CD4-positive, alpha-beta T cell treated with Interleukin-2 at 100 ng/mL for 4 hours (primary cell): ENCODE results near the gene RBMS1.

Experiments used
- DNase-seq: peaks from one replicate; pipeline ENCODE4 v3.0.0-alpha.2; 2020; ENCODE audit warnings: low spot score

RBMS1 gene

GRCh38 chr2:160333324-160334027 is 160.1 kb downstream of the RBMS1 start:
- no peak for DNase-seq

DNA sequence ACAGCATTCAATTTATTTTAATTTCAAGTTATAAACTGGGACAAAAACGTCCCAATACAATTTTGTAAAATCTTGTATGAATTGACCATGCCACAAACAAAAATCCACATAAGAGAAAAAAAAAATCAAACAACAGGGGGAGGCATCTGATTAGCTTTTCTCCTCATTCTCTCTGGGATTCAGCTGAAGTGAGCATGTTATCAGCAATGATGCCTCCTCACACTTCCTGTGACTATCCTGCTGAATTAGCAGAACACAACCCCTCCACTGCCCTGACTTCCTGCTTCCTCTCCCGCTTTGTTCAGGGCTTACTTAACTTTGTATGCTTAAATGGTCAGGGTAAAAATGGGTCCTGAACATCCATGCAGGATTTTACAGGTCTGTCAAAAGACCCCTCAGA is 161.3 kb downstream of the RBMS1 start:
- peak; percentile 27 for DNase-seq

DNA sequence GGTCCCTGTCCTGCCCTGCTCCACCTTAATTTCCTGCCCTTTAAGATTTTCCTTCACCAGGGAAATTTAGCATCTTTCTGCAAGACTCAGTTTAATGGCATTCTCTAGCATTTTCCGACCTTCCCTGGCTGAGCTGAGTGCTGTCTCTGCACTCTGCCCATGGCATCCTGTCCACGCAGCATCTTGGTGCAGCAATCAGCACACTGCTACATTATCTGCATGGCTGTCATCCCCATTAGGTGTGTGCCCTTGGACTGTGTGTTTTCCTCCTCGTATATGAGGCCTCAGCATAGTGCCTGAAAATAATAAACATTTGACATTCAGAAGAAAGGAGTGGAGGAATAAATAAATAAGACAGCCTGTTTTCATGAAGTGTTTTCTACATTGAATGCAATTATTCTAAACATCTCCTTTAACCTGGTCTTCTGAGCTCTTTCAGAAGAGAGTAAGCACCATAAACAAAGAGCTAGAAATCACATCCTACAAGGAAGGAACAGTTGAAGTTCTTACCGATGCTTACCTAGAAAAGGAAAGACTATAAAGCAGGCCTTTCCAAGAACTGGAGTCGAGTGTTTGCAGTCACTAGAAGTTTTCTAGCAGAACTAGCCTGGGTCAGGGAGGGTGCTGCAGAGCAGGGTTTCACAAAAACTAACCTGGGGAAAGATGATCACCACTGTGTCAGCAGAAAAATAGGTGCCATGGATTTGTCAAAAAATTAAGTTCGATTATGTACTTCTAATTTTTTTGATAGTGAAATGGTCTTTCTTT is 162.2 kb downstream of the RBMS1 start:
- DNase-seq, result peak; percentile 31

GRCh38 chr2:160328811-160329527 is 164.6 kb downstream of the RBMS1 start:
- no peak for DNase-seq

DNA sequence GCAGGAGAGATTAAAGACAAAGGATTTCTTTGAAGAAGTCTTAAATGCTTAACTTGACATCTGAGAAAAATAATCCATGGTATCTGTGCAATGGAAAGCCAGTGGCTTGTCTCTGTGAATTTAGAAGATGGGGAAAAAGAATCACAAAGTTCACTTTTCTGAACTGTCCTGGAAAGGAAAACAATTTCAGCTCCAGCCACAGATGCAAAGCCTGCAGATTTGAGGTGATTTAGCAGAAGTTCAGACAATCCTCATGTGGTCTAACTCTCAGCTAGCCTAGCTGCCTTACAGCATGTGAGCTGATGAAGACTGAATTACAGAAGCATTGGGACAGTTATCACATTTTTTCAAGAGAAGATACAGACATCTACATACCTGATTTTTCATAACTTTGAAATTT is 166.8 kb downstream of the RBMS1 start:
- DNase-seq, result no peak

DNA sequence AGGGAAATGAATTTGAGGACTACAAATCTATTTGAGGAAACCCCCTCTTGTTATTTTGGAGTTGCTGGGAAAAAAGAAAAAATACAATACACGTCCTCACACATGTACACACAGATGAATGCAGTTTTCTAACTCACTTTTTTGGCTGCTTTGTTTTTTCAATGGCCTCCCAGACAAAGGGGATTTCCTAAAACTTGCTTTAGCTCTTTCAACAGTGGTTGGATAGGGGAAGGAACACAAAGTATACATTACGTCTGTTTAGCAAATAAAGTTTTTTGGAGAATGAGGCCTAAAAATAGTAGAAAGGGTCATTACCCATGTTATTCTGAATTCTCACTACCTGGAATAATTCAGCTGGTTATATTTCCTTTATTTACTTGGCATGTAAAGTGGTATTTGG is 168.2 kb downstream of the RBMS1 start:
- DNase-seq, result no peak

- DNase-seq, result no peak
Measured at GRCh38 chr2:160324917-160325316, 168.7 kb downstream of the RBMS1 start.

DNA sequence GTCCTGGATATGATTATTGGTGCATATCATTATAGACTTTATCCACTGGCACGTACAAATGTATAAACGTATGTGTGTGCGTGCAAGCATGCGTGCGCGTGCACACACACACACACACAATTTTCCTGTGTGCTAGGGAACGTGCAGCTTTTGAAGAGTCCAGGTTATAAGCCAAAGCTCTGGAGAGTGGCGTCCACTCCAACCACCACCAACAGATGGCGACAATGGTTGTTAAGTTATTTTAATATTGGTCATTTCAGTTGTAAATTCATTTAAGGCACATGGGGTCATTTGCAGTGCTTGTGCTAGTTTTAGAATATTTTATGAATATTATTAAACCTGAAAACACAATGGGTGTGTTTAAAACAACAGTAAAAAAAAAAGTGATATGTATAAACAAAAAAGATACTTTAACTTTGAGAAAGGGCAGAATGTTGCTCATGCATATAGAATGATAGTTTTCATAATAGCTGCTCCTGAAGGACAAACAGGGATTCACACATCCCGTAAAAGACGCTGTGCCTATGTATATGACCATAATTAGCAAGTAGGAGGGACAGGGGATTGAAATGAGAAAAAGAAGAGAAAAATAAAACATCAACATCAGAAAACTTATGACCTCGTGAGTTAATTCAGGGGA is 169.3 kb downstream of the RBMS1 start:
- peak; percentile 63 for DNase-seq

- DNase-seq, result no peak
Measured at GRCh38 chr2:160322320-160322719, 171.3 kb downstream of the RBMS1 start.

DNA sequence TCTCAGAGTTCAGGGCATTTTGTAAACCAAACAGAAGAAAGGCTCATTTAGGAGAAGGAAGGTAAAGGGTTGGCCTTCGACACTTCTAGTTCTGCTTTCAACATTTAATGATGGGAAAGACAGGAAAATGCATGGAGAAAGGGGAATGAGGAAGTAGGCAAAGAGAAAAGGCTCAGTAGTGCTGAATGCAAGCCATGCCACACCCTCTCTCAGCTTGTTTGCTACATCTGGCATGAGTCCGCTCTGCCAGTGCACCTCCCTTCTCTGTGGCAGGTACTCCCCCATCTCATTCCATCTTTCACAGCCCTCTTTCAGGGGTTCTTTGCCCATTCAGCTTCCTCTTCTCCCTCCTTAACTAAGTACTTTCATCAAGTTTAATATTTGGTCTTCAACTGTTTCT is 172.6 kb downstream of the RBMS1 start:
- no peak for DNase-seq

GRCh38 chr2:160319700-160320099 is 173.9 kb downstream of the RBMS1 start:
- no peak for DNase-seq

GRCh38 chr2:160318218-160318617 is 175.4 kb downstream of the RBMS1 start:
- DNase-seq, result no peak

DNA sequence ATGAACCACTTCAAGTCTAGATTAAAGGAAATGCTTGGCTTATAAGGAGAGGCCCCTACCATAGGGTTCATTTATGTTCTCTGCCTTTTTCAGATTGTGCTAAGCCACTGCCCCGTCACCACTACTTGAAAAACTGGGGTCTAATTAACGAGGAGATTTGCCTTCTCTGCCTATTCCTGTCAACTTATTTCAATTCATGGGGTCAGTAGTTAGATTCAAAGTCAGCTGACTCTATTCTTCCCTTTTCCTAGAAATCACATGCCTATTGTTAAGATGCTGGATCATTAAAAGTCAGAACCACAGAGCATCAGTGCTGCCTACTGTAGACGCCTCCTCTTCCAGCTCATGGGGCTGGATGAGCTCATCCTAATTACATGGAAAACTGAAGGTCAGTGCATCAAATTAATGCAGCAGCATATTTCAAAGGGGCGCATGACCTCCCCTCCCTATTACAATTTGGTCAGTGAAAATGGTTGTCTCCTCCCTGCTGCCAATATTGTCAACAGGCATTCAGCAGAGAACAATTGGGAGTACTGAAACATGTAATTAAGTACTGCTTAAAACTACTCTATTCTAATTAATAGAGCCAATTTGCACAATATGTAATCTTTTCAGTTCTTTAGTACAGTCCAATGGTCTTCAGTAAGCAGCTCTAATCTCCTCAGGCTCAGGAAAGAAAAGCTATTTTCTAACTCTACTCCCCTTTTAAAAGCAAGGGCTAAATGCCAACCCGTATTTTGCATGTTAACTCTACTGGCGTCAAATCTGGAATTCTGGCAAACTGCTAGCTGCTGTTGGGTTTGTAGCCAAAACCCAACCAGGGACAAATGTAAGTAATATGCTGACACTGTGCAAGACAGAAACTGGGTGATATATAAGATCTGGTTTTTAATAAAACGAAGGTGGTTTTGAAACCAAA is 176.2 kb downstream of the RBMS1 start:
- no peak for DNase-seq

- no peak for DNase-seq
Measured at GRCh38 chr2:160315337-160315736, 178.3 kb downstream of the RBMS1 start.

DNA sequence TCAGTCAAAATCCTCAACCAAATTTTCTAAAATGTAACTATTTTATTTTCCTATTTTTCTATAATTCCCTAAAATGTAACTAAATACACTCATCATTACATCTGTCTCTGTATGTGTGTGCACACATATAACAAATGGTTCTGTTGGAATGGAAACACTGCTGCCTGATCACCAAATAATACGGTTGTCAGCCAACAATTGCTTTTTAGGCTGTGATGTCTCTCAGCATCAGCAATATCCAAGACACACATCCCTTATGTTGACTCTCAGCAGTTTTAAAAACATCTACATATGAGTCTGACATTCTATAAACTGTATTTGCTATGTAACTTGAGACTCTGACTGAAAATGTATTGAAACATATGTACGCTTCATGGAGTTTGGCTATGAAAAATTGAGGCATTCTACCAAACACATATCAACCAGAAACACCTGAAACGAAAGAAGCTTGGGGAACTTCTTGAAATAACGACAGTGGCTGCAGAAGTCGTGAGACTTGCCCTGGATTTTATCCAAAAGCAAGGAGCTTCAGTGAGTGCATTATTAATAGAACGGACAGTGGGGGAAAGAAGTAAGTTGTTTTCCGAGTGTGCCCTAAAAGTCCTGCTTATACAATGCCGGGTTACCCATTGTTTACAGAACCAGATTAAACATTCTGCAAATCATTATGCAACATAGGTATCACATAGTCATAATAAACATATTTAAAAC is 183.3 kb downstream of the RBMS1 start:
- no peak for DNase-seq

- DNase-seq, result no peak
Measured at GRCh38 chr2:160309585-160309984, 184.0 kb downstream of the RBMS1 start.

DNA sequence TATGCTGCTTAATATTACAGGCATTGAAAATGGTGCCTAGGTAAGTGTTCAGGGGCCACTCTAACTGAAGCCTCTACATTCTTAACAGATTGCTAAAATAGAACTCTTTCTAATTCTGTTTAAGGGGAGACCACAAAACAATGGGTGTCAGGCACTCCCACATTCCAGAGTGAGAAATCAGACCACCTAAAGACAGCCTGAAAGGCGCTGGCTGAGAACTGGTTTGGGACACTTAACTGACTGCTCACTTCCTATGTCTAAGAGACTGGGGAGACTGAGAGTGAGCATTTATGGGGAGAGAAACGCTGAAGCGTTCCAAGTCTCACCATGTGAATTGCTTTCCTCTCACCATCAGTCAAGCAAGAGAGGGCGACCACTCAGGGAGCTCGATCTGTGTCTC is 184.7 kb downstream of the RBMS1 start:
- DNase-seq, result no peak

DNA sequence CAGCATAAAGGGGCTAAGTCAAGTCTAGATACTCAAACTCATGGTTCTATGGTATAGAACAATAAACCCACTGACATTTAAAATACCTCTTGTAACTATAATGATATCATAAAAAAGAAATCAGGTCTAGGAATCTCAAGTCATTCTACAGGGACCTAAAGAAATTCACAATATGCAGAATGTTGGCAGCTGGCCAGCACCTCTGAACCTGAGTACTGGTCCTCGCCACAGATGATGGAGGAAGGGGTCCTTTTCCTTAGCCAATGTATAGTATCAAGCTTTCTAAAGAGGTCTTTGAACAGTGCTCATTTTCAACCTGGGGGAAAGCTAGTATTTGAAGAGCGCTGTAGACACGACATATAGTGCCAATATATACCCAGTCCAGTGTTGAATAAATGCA is 185.1 kb downstream of the RBMS1 start:
- DNase-seq, result no peak

- DNase-seq, result no peak
Measured at GRCh38 chr2:160306985-160307384, 186.6 kb downstream of the RBMS1 start.

GRCh38 chr2:160305081-160305750 is 188.4 kb downstream of the RBMS1 start:
- DNase-seq, result no peak
